Activated naive CD4-positive, alpha-beta T cell treated with Interleukin-2 at 50 U/mL for 16 hours (primary cell): ENCODE results near the gene LIX1L.

Source experiments
- DNase-seq: peaks from one replicate; pipeline ENCODE4 v3.0.0-alpha.2; 2020

LIX1L gene

GRCh38 chr1:145962157-145963102, 4.6 kb upstream of the LIX1L start:
- DNase-seq = peak; percentile 46

- DNase-seq = peak; percentile 64
Measured at GRCh38 chr1:145961425-145962156, 3.8 kb upstream of the LIX1L start.

GRCh38 chr1:145961109-145961424, 3.2 kb upstream of the LIX1L start:
- no peak for DNase-seq

DNA sequence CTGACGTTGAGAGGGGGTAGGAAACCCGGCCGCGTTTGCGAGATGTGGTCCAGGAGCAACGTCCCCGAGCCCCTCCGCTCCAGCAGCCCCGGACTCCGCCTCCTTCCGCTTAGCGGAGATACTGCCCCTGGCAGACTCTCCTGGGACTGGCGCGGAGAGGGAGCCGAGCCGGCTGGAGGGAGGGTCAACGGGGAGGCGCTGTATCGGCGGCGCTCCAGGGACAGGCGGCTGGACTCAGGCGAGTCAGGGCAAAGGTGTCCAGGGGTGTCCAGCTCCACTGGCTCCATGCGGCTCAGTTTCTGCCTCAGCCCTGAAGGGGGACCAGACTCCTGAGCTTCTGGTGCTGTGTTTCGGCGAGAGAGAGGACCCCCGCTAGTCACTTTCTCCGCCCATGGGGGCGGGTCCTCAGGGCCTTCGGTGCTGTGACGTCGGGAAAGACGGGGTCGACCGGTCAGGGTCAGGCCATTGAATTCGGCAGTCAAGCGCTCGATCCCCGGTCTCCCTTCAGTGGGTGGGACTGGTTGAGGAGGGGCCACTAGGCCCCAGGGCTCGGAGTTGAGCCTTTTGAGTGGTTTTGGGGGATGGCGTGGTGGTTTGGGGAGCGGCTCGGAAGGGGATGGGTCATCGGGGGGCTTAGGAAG, 2.8 kb upstream of the LIX1L start:
- DNase-seq = peak; percentile 53

DNA sequence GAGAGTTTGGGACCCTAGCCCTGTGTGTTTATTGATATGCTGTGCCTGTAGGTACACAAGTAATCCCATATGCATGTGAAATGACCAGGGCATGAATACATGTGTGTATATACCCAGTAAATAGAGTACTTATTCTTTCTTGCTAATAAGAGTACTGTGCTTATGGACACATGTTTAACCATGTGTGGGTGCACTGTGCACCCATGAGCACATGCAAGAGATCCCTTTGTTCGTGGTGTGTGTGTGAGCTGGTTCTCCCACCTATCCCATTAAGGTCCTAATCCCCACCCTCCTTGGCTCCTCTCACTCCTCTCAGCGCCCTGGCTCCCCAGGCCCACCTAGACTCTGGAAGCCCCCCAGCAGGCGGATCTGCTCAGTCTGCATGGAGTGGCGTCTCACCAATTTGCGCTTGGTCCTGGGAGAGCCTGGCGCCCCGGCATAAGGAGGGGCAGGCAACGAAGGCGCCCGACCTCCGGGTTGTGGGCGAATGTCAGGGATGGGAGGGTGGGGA, 2.2 kb upstream of the LIX1L start:
- DNase-seq = no peak

DNA sequence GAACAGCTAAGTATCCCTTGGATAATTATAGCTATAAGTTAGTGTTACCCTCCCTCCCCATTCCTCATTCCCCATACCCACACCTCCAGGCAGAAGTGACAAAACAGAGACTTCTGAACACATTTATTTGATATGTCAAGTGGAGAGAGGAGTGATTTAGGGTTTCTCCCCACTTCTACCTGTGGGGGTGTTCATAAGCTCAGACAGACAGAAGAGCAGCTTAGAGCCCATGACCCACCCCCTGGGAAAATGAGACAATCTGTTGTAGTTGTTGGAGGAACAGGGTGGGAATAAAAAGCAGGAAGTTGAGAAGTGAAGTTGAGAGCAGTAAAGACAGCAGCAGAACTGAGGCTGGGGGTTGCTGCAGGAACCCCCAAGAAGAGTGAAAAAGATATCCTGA, 1.5 kb upstream of the LIX1L start:
- DNase-seq = no peak

- DNase-seq = no peak
Measured at GRCh38 chr1:145958734-145959133, 917 bp upstream of the LIX1L start.

DNA sequence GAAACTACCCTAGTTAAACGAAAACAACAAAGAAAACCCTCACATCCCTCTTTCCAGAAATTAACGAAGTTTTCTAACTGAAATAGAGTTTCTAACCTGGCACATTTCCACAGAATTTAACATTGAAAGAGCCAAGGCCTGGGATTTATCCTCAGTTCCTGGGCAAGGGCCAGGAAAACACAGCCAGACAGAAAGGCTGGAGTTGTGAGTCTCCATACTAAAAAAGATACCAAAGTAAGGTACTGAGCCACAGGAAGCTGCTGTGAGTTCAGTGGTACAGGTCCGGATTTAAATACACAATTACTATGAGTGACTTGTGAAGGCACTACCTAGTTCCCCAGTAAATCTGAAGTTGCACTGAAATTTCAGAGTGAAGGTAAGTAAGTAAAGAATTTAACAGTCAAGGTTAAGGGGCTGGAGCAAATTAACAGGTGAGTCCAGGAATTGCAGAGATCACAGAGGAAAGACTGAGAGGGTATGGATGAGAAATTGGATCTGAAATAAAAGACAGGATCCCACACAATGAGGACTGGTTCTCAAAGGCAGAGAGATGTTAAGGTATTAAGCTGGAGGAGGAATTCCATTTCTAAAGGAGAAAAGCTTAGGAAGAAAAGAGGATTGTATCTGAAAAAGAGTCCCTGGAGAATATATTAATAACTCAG, 905 bp downstream of the LIX1L start:
- DNase-seq = no peak

DNA sequence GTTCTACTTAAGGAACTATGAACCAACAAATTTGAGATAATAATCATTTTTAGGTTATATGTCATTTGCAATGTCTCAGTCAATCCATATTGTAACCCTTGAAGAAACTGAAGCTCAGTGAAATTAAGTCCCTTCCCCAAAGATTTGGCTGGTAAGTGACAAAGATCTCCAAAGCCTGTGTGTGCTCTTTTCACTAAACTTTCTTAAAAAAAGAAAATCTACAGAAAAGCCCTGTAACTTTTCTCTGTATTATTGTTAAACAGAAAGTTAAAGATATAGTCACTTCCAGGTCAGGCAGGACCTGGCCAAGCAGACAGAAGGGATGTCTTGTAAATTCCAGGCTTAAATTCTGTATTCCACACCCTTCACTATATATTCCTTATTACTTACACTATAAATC, 1.5 kb downstream of the LIX1L start:
- no peak for DNase-seq

- no peak for DNase-seq
Measured at GRCh38 chr1:145955436-145955835, 2.4 kb downstream of the LIX1L start.

GRCh38 chr1:145953861-145954260, 4.0 kb downstream of the LIX1L start:
- no peak for DNase-seq

DNA sequence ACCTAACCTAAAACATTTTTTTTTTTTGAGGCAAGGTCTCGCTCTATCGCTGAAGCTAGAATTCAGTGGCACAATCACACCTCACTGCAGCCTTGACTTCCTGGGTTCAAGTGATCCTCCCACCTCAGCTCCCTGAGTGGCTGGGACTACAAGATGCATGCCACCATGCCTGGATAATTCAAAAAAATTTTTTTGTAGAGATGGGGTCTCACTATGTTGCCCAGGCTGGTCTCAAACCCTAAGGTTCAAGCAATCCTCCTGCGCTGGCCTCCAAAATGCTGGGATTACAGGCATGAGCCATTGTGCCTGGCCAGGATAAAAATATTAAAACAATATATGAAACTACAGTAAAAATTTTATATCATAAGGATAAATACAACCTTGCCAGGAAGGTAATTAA, 4.9 kb downstream of the LIX1L start:
- no peak for DNase-seq

- no peak for DNase-seq
Measured at GRCh38 chr1:145951526-145951925, 6.3 kb downstream of the LIX1L start.

DNA sequence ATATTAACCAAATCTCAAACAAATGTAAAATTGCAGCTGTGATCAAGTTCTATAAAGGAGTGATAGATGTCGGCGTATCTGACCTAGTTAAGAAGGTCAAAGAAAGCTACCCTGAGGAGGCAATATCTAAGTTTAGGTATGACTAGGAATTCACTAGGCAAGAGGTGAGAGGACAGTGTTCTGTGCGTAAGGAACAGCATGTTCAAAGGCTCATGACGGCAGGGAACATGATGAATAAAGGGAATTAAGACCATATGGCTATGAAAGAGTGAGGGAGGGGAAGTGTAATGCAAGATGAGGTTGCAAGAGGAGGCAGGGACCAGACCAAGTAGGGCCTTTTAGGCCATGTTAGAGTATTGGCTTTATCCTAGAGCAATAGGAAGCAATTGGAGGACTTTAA, 8.6 kb downstream of the LIX1L start:
- DNase-seq = no peak

GRCh38 chr1:145947551-145947950, 10.3 kb downstream of the LIX1L start:
- DNase-seq = no peak

GRCh38 chr1:145946477-145946986, 11.3 kb downstream of the LIX1L start:
- no peak for DNase-seq

- DNase-seq = no peak
Measured at GRCh38 chr1:145944532-145944931, 13.3 kb downstream of the LIX1L start.

DNA sequence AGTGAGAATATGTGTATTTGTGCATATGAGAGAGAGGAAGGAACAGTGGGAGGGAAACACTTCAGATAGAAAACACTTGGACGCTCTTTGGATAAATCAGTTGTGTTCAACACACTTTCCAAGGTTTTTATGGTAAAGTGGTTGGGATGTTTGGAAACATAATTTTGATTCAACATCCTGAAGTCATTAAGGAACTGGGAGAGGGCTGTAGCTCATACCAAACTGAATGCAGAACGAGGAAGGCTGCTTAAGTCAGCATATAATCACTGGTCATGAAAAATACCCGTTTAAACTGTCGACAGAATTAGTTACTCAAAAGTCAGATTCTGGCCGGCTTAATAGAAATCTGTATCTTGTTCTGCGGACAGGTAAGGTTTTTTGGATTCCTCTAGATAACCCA, 14.9 kb downstream of the LIX1L start:
- DNase-seq = no peak

GRCh38 chr1:145942405-145942804, 15.4 kb downstream of the LIX1L start:
- no peak for DNase-seq

- no peak for DNase-seq
Measured at GRCh38 chr1:145937436-145937835, 20.4 kb downstream of the LIX1L start.

- DNase-seq = no peak
Measured at GRCh38 chr1:145936247-145936646, 21.6 kb downstream of the LIX1L start.

- no peak for DNase-seq
Measured at GRCh38 chr1:145935708-145936107, 22.1 kb downstream of the LIX1L start.

- DNase-seq = peak; percentile 26
Measured at GRCh38 chr1:145932522-145933009, 25.3 kb downstream of the LIX1L start.
